OCI-LY1 (cell line): ENCODE data around the gene GNG12.

Experiments
- EZH2 ChIP-seq: fragments of 200-600 bp; sonication (generic), shearing (Covaris generic); IDR thresholded peaks from 2 replicates; pipeline ENCODE4 v1.8.0; 2017; ENCODE audit warnings: borderline replicate concordance, mixed run types, mild to moderate bottlenecking, antibody characterized with exemption, low read length, moderate library complexity, mixed read lengths
- TF ChIP-seq, protein P1 (sequence below): fragments of 200-600 bp; sonication (generic), shearing (Covaris generic); IDR thresholded peaks from 2 replicates; pipeline ENCODE4 v1.5.1; 2017; ENCODE audit warnings: mild to moderate bottlenecking, antibody characterized with exemption, low read length, moderate library complexity, mixed read lengths

GRCh38 chr1:67789551-67789950 is 43.7 kb downstream of the GNG12 start:
- TF ChIP-seq, protein P1, sequence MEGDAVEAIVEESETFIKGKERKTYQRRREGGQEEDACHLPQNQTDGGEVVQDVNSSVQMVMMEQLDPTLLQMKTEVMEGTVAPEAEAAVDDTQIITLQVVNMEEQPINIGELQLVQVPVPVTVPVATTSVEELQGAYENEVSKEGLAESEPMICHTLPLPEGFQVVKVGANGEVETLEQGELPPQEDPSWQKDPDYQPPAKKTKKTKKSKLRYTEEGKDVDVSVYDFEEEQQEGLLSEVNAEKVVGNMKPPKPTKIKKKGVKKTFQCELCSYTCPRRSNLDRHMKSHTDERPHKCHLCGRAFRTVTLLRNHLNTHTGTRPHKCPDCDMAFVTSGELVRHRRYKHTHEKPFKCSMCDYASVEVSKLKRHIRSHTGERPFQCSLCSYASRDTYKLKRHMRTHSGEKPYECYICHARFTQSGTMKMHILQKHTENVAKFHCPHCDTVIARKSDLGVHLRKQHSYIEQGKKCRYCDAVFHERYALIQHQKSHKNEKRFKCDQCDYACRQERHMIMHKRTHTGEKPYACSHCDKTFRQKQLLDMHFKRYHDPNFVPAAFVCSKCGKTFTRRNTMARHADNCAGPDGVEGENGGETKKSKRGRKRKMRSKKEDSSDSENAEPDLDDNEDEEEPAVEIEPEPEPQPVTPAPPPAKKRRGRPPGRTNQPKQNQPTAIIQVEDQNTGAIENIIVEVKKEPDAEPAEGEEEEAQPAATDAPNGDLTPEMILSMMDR, result no peak
- TF ChIP-seq EZH2, result no peak
